H9 (cell line): Measurements from ENCODE around the gene TBCB. TPM values are rescaled to one million over a fixed set of nuclear protein-coding genes. Genes with fewer than 3 reads are reported as not detected.
"Not testable (repeated sequence)": the region's sequence is repeated elsewhere in the genome, so short reads cannot be mapped to it uniquely, and the experiment has no call there.

Experiments
- DNase-seq: peaks from one replicate; pipeline ENCODE4 v3.0.0-alpha.2; 2017
- H2AFZ ChIP-seq: one replicate; pipeline ENCODE4 v1.6.1; 2013; ENCODE audit warnings: mild to moderate bottlenecking, low read length, control low read depth, moderate library complexity
- H2AK5ac ChIP-seq: 2 replicates; pipeline ENCODE4 v1.6.1; 2013; ENCODE audit warnings: low read length, control low read depth, mixed read lengths; ENCODE audit not compliant: insufficient read length
- H2BK120ac ChIP-seq: one replicate; pipeline ENCODE4 v1.6.1; 2013; ENCODE audit warnings: low read depth, mild to moderate bottlenecking, low read length, control low read depth, inconsistent platforms; ENCODE audit not compliant: poor library complexity, severe bottlenecking
- H2BK12ac ChIP-seq: 2 replicates; pipeline ENCODE4 v1.6.1; 2013; ENCODE audit warnings: low read length, control low read depth, mixed read lengths, low read depth; ENCODE audit not compliant: insufficient read length
- H2BK15ac ChIP-seq: 2 replicates; pipeline ENCODE4 v1.6.1; 2013; ENCODE audit warnings: low read depth, low read length, control low read depth
- H2BK20ac ChIP-seq: one replicate; pipeline ENCODE4 v1.6.1; 2013; ENCODE audit warnings: low read depth, mild to moderate bottlenecking, low read length, control low read depth, inconsistent platforms; ENCODE audit not compliant: poor library complexity, severe bottlenecking
- H2BK5ac ChIP-seq: 2 replicates; pipeline ENCODE4 v1.6.1; 2013; ENCODE audit warnings: low read length, control low read depth, mixed read lengths; ENCODE audit not compliant: insufficient read length
- H3K14ac ChIP-seq: 2 replicates; pipeline ENCODE4 v1.6.1; 2013; ENCODE audit warnings: low read length, control low read depth; ENCODE audit not compliant: insufficient read depth
- H3K18ac ChIP-seq: 2 replicates; pipeline ENCODE4 v1.6.1; 2013; ENCODE audit warnings: low read depth, mild to moderate bottlenecking, mixed read lengths, low read length, control low read depth; ENCODE audit not compliant: insufficient read length
- H3K23ac ChIP-seq: 2 replicates; pipeline ENCODE4 v1.6.1; 2013; ENCODE audit warnings: low read length, control low read depth, mixed read lengths, low read depth; ENCODE audit not compliant: insufficient read length
- H3K23me2 ChIP-seq: 2 replicates; pipeline ENCODE4 v1.6.1; 2013; ENCODE audit warnings: low read depth, mild to moderate bottlenecking, mixed read lengths, low read length, control low read depth; ENCODE audit not compliant: insufficient read length, poor library complexity, severe bottlenecking
- H3K27ac ChIP-seq: 2 replicates; pipeline ENCODE4 v1.5.1; 2013; ENCODE audit warnings: low read length, control low read depth, mixed read lengths, low read depth; ENCODE audit not compliant: insufficient read length
- H3K27me3 ChIP-seq: 2 replicates; pipeline ENCODE4 v1.6.1; 2013; ENCODE audit warnings: low read length, control low read depth, inconsistent platforms; ENCODE audit not compliant: insufficient read depth
- H3K4ac ChIP-seq: 2 replicates; pipeline ENCODE4 v1.6.1; 2013; ENCODE audit warnings: low read depth, mild to moderate bottlenecking, control low read depth, inconsistent platforms, low read length, moderate library complexity
- H3K4me1 ChIP-seq: 2 replicates; pipeline ENCODE4 v1.6.1; 2013; ENCODE audit warnings: low read length, control low read depth, inconsistent platforms; ENCODE audit not compliant: insufficient read depth
- H3K4me2 ChIP-seq: 2 replicates; pipeline ENCODE4 v1.6.1; 2013; ENCODE audit warnings: low read length, control low read depth, mixed read lengths; ENCODE audit not compliant: insufficient read length, insufficient read depth
- H3K56ac ChIP-seq: 2 replicates; pipeline ENCODE4 v1.6.1; 2013; ENCODE audit warnings: low read depth, mild to moderate bottlenecking, mixed read lengths, low read length, control low read depth; ENCODE audit not compliant: insufficient read length
- H3K79me1 ChIP-seq: 2 replicates; pipeline ENCODE4 v1.6.1; 2013; ENCODE audit warnings: low read depth, mild to moderate bottlenecking, moderate library complexity, low read length, control low read depth, inconsistent platforms; ENCODE audit not compliant: insufficient read depth, poor library complexity, severe bottlenecking
- H3K79me2 ChIP-seq: 2 replicates; pipeline ENCODE4 v1.6.1; 2013; ENCODE audit warnings: low read length, control low read depth, inconsistent platforms; ENCODE audit not compliant: insufficient read depth
- H3K9ac ChIP-seq: 2 replicates; pipeline ENCODE4 v1.6.1; 2013; ENCODE audit warnings: low read length, control low read depth, mixed read lengths; ENCODE audit not compliant: insufficient read length; ENCODE audit errors: extremely low read depth
- H3K9me3 ChIP-seq: one replicate; pipeline ENCODE4 v1.6.1; 2013; ENCODE audit warnings: low read depth, low read length, inconsistent platforms; ENCODE audit not compliant: control insufficient read depth
- H3T11ph ChIP-seq: one replicate; pipeline ENCODE4 v1.6.1; 2013; ENCODE audit warnings: mild to moderate bottlenecking, low read length, control low read depth, inconsistent platforms
- H4K20me1 ChIP-seq: one replicate; pipeline ENCODE4 v1.6.1; 2013; ENCODE audit not compliant: control insufficient read depth, insufficient read length, insufficient read depth
- H4K5ac ChIP-seq: 2 replicates; pipeline ENCODE4 v1.6.1; 2013; ENCODE audit warnings: low read depth, mild to moderate bottlenecking, mixed read lengths, low read length, control low read depth; ENCODE audit not compliant: insufficient read length
- H4K8ac ChIP-seq: replicated peaks from 2 replicates; pipeline ENCODE4 v1.6.1; 2013; ENCODE audit warnings: low read length, control low read depth, mixed read lengths, low read depth; ENCODE audit not compliant: insufficient read length
- H4K91ac ChIP-seq: 2 replicates; pipeline ENCODE4 v1.6.1; 2013; ENCODE audit warnings: low read depth, mild to moderate bottlenecking, moderate library complexity, mixed read lengths, low read length, control low read depth; ENCODE audit not compliant: insufficient read length
- H3K27ac Mint-ChIP-seq, 3 experiments: 2 replicates in 2 of 3; 3 replicates in 1 of 3; pipeline ENCODE4 v1.8.0; 2020 to 2021; ENCODE audit warnings: mixed read lengths in 3 of 3, mild to moderate bottlenecking in 1 of 3, moderate library complexity in 1 of 3
- H3K27me3 Mint-ChIP-seq: 2 replicates; pipeline ENCODE4 v1.8.0; 2021; ENCODE audit warnings: low read depth, mild to moderate bottlenecking, moderate library complexity, mixed read lengths
- H3K36me3 Mint-ChIP-seq, 3 experiments: 2 replicates in 2 of 3; 3 replicates in 1 of 3; pipeline ENCODE4 v1.8.0; 2020 to 2021; ENCODE audit warnings: low read depth in 3 of 3, mixed read lengths in 3 of 3; ENCODE audit not compliant: insufficient read depth in 1 of 3
- H3K4me1 Mint-ChIP-seq, 2 experiments: 2 replicates each; pipeline ENCODE4 v1.8.0; 2020; ENCODE audit warnings: mixed read lengths in 2 of 2
- H3K4me3 Mint-ChIP-seq, 2 experiments: 2 replicates in 1 of 2; 3 replicates in 1 of 2; pipeline ENCODE4 v1.8.0; 2020 to 2021; ENCODE audit warnings: mild to moderate bottlenecking in 2 of 2, mixed read lengths in 2 of 2, moderate library complexity in 1 of 2
- H3K9me3 Mint-ChIP-seq, 2 experiments: 2 replicates in 1 of 2; 3 replicates in 1 of 2; pipeline ENCODE4 v1.8.0; 2020; ENCODE audit warnings: mild to moderate bottlenecking in 2 of 2, mixed read lengths in 2 of 2, moderate library complexity in 1 of 2
- CTCF ChIP-seq: fragments of 200-600 bp; sonication (generic); conservative IDR thresholded peaks from 3 replicates; pipeline ENCODE4 v1.8.0; 2021; ENCODE audit warnings: antibody characterized with exemption, mild to moderate bottlenecking
- WGBS: extraction: QIAGEN DNeasy Blood & Tissue Kit; methylation state at CpG from one replicate; pipeline ENCODE4 v1.1.7; 2013; ENCODE audit warnings: missing lambda C conversion rate, low lambda C conversion rate, mixed read lengths; ENCODE audit not compliant: insufficient read length; ENCODE audit errors: extremely low coverage; 5-methylcytosine and 5-hydroxymethylcytosine counted together
- total RNA-seq: library from RNA; stranded (reverse); gene quantifications from 2 replicates; pipeline ENCODE4 v1.2.1, GENCODE V29; 2021

Gene TBCB
- total RNA-seq, 1 experiment from 2014 or later = 216 TPM

GRCh38 chr19:36067681-36068080 is 47.6 kb upstream of the TBCB start:
- Histone ChIP-seq H3K4me2 (no peak overlapping the region), H3K56ac (no peak overlapping the region), H4K20me1 (peaks cover 4% of the 10 kb centered on the region), H3K9me3 (no peaks in the 10 kb centered on the region), H2BK15ac (no peak overlapping the region), H3K79me2 (no peaks in the 10 kb centered on the region), H3K14ac (no peak overlapping the region), H4K8ac (no peak overlapping the region), H2BK5ac (no peak overlapping the region), H3T11ph (no peak overlapping the region), H3K27me3 (no peaks in the 10 kb centered on the region), H3K79me1 (no peaks in the 10 kb centered on the region), H3K23ac (no peak overlapping the region), H2BK20ac (no peak overlapping the region), H3K23me2 (no peaks in the 10 kb centered on the region), H2AFZ (no peak overlapping the region), H2BK12ac (no peak overlapping the region), H2AK5ac (no peak overlapping the region), H4K91ac (no peak overlapping the region), H3K4ac (no peak overlapping the region), H3K18ac (no peak overlapping the region), H2BK120ac (no peak overlapping the region), H3K27ac (no peak overlapping the region), H4K5ac (no peak overlapping the region), H3K4me1 (no peaks in the 10 kb centered on the region), H3K9ac (no peak overlapping the region)
- Mint-ChIP-seq H3K9me3 (peaks cover 0 to 3% of the 10 kb centered on the region in 2 experiments; a peak in 2 of 5 replicates), H3K4me3 (no peak overlapping the region), H3K36me3 (peaks cover 66 to 89% (median 81%) of the 10 kb centered on the region in 3 experiments), H3K27ac (peak overlapping the region in 1 of 3 experiments; percentile 35; a peak in 1 of 7 replicates), H3K27me3 (no peaks in the 10 kb centered on the region), H3K4me1 (no peaks in the 10 kb centered on the region)
- DNase-seq = no peak
- no peak for TF ChIP-seq CTCF
- WGBS = no CpG with 5 or more reads among the region's 11 CpGs

- not testable (repeated sequence) for H3K56ac ChIP-seq, H4K91ac ChIP-seq, H3K79me2 ChIP-seq, H2BK5ac ChIP-seq, H2BK15ac ChIP-seq, H3K4me2 ChIP-seq, H3K79me1 ChIP-seq, H3K27ac ChIP-seq, H3K18ac ChIP-seq, H3K27me3 Mint-ChIP-seq, H3K4me1 Mint-ChIP-seq, H3K9me3 ChIP-seq, H3K4ac ChIP-seq, H3T11ph ChIP-seq, H3K9me3 Mint-ChIP-seq, H3K27me3 ChIP-seq, H4K20me1 ChIP-seq, H3K23me2 ChIP-seq, H2BK120ac ChIP-seq, H2AFZ ChIP-seq, H2BK12ac ChIP-seq, H3K27ac Mint-ChIP-seq, H2BK20ac ChIP-seq, H3K4me1 ChIP-seq, DNase-seq, H3K23ac ChIP-seq, H3K4me3 Mint-ChIP-seq, H4K8ac ChIP-seq, H3K9ac ChIP-seq, H2AK5ac ChIP-seq, H3K14ac ChIP-seq, H4K5ac ChIP-seq
- peaks cover 67 to 92% (median 83%) of the 10 kb centered on the region in 3 experiments for H3K36me3 Mint-ChIP-seq
- WGBS = no CpG with 5 or more reads among the region's 57 CpGs
These were observed 46.3 kb upstream of the TBCB start for GRCh38 chr19:36068810-36069499.
